ENCODE results near the gene CDH4. TPM values are rescaled to one million over a fixed set of nuclear protein-coding genes. Genes with fewer than 3 reads are reported as not detected.

CDH4 gene
- total RNA-seq, 2 experiments from 2014 or later: 0.06 to 0.08 TPM

DNA sequence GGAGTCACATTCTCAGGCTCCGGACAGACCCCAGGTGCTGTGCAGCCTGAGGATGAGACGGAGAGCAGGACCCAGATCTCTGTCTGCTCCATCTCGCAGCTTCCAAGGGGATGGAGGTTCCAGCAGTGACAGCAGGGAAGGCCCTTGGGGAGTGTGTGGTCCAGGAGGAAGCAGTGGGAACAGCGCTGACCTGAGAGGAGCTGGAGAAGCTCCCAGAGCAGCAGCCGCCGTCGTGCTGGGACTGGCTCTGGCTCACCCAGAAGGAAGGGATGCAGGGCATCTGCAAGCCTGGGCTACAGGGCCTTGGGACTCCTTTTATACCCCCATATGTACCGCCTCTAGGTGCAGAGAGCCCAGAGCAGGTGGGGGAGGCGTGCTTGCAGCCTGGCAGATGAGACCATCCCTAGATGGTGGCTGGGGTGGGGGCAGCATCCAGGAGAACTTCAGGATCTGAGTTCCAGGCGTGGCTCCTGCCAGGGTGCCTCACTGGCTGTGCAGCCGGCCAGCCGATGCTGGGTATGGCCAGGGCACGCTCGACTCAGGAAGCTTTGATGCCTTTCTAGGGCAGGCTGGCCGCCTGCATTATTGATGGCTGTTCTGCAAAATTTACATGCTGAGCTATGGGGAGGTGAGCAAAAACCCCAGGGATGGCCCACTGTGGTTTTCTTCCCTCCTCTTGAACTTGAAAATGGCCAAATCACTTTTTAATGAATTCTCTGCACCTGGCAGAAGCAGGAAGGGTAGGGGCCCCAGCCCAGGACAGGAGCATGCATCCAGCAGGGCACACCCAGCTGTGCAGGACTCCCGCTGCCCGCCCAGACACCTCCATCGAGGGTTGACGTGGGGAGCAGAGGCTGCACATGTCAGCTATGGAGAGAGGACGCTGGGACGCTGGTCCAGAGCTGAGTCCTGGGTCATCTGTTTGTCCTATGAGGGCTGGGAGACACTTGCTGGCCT lies 634.0 kb downstream of the CDH4 start:
- H3K27ac Mint-ChIP-seq: no peak overlapping the region
- DNase-seq: no peak
- H3K9me3 Mint-ChIP-seq: no peaks in the 10 kb centered on the region
- peaks cover 7% of the 10 kb centered on the region for H3K27me3 Mint-ChIP-seq
- no peak overlapping the region for H3K4me3 Mint-ChIP-seq
- H3K4me1 Mint-ChIP-seq: peaks cover 3% of the 10 kb centered on the region
- no peaks in the 10 kb centered on the region for H3K36me3 Mint-ChIP-seq

- H3K27me3 Mint-ChIP-seq: peaks cover 7% of the 10 kb centered on the region
- H3K9me3 Mint-ChIP-seq: no peaks in the 10 kb centered on the region
- H3K4me1 Mint-ChIP-seq: peaks cover 3% of the 10 kb centered on the region
- no peaks in the 10 kb centered on the region for H3K36me3 Mint-ChIP-seq
- no peak overlapping the region for H3K4me3 Mint-ChIP-seq
- H3K27ac Mint-ChIP-seq: no peak overlapping the region
- DNase-seq: peak; percentile 22
These were observed 634.9 kb downstream of the CDH4 start for GRCh38 chr20:61886721-61887595.

DNA sequence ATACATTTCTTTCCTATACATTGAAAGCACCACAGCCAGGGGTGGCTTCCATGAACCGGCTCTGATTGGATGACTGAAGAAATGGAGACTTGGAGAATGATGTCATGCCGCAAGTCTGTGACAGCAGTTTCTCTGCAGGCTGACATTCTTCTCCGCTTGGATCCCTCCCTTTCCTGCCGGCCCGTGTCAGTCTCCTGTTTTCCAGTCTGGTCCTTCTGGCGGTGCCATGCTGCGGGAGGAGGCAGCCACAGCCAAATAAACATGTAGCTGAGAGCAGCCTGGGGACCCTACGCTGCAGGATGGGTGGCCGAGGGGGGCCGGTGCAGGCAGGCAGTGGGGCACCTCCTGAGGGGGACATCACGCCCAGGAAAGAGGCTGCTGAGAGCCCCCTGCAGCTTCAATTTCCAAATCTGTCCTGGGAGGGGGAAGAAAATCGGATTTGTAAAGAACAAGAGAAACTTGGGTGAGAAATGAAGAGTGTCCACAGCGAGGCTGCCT lies 635.6 kb downstream of the CDH4 start:
- Mint-ChIP-seq H3K4me3 (no peak overlapping the region), H3K27me3 (peaks cover 7% of the 10 kb centered on the region), H3K4me1 (peaks cover 3% of the 10 kb centered on the region), H3K27ac (no peak overlapping the region), H3K9me3 (no peaks in the 10 kb centered on the region), H3K36me3 (no peaks in the 10 kb centered on the region)
- DNase-seq: no peak

DNA sequence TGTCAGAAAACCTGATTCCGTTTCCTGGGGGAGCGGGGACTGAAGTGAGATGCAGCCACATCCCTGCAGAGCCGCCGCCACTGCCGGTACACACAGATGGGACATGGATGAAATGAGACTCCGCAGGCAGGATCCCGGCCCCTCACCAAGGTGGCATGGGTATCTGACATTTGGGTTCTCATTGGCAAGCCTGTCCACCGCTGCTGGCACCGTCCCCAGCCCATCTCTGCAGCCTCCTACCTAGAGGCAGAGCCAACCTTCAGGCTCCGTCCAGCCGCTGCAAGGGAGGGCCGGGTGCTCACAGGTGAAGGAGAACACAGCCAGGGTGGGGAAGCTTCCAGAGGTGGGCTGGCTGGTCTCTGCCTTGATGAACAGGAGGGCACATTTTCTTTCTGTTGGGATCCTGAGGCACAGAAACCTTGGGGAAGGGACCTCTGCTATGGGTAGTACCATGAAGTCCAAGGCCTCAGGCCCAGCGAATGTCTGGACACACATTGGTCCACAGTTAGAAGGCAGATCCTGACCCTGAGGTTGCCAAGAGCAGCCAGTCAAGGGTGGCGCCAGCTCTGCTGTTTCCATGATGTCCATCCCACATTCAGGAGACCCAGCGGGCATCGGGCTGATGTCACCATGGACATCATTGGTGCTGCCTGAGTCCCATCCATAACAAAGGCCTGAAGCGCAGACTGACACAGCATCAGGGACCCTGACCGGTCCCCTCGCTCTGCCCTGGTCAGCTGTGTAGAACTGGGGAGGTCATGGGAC lies 636.2 kb downstream of the CDH4 start:
- Mint-ChIP-seq H3K36me3 (no peaks in the 10 kb centered on the region), H3K27ac (no peak overlapping the region), H3K4me3 (no peak overlapping the region), H3K4me1 (peaks cover 2% of the 10 kb centered on the region), H3K9me3 (no peaks in the 10 kb centered on the region), H3K27me3 (peaks cover under 1% of the 10 kb centered on the region)
- no peak for DNase-seq

GRCh38 chr20:61889659-61890058 lies 637.6 kb downstream of the CDH4 start:
- peaks cover 2% of the 10 kb centered on the region for H3K4me1 Mint-ChIP-seq
- H3K27me3 Mint-ChIP-seq: no peaks in the 10 kb centered on the region
- H3K36me3 Mint-ChIP-seq: no peaks in the 10 kb centered on the region
- no peak overlapping the region for H3K4me3 Mint-ChIP-seq
- H3K27ac Mint-ChIP-seq: no peak overlapping the region
- H3K9me3 Mint-ChIP-seq: no peaks in the 10 kb centered on the region
- DNase-seq: no peak

DNA sequence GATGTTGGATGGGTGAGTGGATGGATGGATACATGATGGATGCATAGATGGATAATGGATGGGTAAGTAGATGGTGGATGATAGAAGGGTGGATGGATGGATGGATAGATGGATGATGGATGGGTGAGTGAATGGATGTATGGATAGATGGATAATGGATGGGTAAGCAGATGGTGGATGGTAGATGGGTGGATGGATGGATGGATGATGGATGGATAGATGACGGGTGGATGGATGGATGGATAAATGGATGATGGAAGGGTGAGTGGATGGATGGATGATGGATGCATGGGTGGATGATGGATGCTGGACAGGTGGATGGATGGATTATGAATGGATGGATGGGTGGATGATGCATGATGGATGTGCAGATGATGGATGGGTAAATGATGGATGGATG lies 638.1 kb downstream of the CDH4 start:
- Mint-ChIP-seq H3K9me3 (no peaks in the 10 kb centered on the region), H3K4me1 (peaks cover 2% of the 10 kb centered on the region), H3K27ac (no peak overlapping the region), H3K4me3 (no peak overlapping the region), H3K27me3 (no peaks in the 10 kb centered on the region), H3K36me3 (no peaks in the 10 kb centered on the region)
- no peak for DNase-seq

DNA sequence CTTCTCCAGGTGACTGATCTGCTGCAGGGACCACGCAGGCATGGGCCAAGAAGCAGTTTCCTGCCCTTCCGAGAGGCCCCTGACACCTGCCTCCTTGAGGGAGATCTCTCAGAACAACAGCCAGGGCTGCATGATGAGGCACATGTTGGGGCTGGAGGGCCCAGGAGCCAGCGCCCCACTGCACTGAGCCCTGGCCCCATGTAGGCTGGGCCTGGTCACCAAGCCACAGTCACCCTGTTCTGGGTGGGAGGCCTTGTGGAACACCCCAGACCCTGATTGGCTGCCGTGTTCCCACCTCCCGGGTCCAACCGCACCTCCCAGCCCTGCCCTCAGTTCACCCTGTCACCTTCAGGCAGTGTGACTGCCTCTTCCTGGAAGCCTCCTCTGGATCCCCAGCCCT lies 639.4 kb downstream of the CDH4 start:
- Mint-ChIP-seq H3K9me3 (no peaks in the 10 kb centered on the region), H3K4me3 (no peak overlapping the region), H3K36me3 (no peaks in the 10 kb centered on the region), H3K27ac (no peak overlapping the region), H3K27me3 (no peaks in the 10 kb centered on the region), H3K4me1 (peaks cover 2% of the 10 kb centered on the region)
- DNase-seq: no peak

DNA sequence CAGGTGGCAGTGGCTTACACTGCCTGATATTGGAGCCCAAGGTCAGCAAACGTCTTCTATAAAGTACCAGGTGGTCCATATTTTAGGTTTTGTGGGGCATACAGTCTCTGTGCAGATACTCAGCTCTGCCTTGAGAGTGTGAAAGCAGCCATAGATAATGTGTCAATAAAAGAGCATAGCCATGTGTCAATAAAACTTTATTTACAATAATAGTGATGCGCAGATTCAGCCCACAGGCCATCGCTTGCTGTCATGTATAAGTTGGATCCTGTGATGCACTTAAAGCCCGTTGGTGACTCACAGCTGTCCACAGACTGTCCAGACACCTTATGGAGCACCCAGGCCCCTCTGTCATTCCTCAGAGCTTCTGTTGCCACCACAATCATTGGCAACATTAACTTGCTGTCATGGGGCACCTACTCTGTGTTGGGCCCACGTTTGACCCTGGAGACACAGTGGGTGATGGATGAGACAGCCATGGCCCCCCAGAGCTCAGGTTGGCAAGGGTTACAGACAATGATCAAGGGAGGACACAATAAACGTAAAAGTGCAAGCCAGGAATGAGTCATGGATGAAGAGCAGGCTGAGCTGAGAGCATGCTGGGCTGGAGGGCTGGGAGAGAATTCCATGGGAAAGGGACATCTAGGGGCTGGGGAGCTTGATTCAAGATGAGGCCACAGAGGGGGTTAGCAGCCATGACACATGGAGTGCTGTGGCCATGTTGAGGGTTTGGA lies 640.0 kb downstream of the CDH4 start:
- Mint-ChIP-seq H3K4me1 (peaks cover 1% of the 10 kb centered on the region), H3K9me3 (no peaks in the 10 kb centered on the region), H3K27me3 (no peaks in the 10 kb centered on the region), H3K27ac (no peak overlapping the region), H3K36me3 (no peaks in the 10 kb centered on the region), H3K4me3 (no peak overlapping the region)
- DNase-seq: no peak

DNA sequence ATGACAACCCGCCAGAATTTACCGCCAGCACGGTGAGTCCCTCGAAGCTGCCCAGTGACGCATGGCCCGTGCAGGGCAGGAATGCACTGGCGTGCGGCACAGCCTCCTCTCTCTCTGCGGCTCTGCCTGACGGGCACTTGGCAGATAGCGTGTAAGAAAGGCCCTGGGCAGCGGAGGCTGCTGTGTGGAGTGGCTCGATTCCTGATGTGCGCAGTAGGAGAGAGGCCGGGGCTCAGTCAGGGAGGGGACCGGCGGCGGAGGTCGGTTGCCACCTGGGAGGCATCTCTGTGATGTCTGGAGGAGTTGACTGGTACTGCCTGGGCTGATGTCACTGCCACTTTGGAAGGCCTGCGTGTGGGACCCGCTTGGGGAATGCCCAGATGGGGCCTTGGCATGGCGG lies 643.0 kb downstream of the CDH4 start:
- Mint-ChIP-seq H3K27me3 (no peaks in the 10 kb centered on the region), H3K36me3 (no peaks in the 10 kb centered on the region), H3K9me3 (no peaks in the 10 kb centered on the region), H3K4me3 (no peak overlapping the region), H3K27ac (no peak overlapping the region), H3K4me1 (no peaks in the 10 kb centered on the region)
- DNase-seq: no peak

- H3K36me3 Mint-ChIP-seq: no peaks in the 10 kb centered on the region
- no peaks in the 10 kb centered on the region for H3K27me3 Mint-ChIP-seq
- H3K4me1 Mint-ChIP-seq: no peaks in the 10 kb centered on the region
- no peaks in the 10 kb centered on the region for H3K9me3 Mint-ChIP-seq
- no peak overlapping the region for H3K4me3 Mint-ChIP-seq
- H3K27ac Mint-ChIP-seq: no peak overlapping the region
- no peak for DNase-seq
These were observed 643.6 kb downstream of the CDH4 start for GRCh38 chr20:61895686-61896057.

- DNase-seq: peak; percentile 35
- Mint-ChIP-seq H3K27me3 (no peaks in the 10 kb centered on the region), H3K4me1 (no peaks in the 10 kb centered on the region), H3K36me3 (no peaks in the 10 kb centered on the region), H3K9me3 (no peaks in the 10 kb centered on the region), H3K4me3 (no peak overlapping the region), H3K27ac (no peak overlapping the region)
These were observed 644.2 kb downstream of the CDH4 start for GRCh38 chr20:61896058-61896961.

DNA sequence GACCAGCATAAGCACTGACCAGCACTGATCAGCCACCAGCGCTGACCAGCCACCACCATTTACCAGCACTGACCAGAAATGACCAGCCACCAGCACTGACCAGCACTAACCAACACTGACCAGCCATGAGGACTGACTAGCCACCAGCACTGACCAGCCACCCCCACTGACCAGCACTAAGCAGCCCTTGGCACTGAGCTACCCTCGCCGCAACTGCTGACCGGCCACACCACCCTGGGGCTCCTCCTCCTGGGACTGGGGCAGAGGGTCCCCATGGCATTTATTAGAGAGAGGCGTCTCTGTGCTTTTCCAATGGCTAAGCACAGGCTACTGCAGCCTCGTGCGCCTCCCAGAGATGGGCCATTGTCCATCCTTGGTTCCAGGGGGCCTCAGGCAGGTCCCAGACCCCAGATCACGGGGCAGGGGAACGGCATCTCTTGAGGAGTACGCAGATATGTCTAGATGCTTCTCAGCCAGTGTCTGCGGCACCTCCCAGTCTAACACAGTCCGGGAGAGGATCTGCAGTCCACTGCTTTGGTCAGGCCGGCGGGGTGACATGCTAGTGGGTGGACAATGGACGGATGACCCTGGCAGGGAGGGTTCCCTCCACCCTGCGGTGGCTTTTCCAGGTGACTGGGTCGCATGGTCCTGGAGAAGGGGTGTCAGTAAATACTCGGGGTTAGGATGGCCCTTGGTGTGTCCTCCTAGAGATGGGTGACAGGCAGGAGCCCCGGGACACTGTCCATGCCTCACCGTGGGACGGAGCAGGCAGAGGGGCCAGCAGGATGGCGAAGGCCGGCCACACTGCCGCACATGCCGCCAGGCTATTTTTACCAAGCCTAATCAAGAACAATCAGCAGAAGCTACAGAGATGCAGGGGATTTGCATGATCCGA lies 645.6 kb downstream of the CDH4 start:
- Mint-ChIP-seq H3K4me3 (no peak overlapping the region), H3K4me1 (no peaks in the 10 kb centered on the region), H3K36me3 (no peaks in the 10 kb centered on the region), H3K27me3 (no peaks in the 10 kb centered on the region), H3K27ac (no peak overlapping the region), H3K9me3 (no peaks in the 10 kb centered on the region)
- no peak for DNase-seq

DNA sequence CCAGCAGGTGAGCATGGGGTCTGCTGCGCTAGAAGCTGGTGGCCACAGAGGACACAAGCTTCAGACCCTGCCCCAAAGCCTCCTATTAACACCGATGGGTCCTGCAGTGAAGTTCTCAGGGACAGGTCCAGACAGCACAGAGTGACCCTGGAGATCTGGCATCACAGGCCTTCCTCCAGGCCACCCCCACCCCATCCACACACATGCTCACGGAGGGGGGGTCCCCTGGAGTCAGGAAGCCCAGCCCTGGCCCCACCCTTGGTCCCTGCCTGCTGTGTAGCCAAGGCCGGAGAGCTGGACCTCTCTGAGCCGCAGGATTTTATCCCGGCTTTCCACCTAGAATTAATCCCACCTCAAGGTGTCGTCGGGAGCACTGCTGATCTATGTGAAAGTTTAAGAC lies 646.3 kb downstream of the CDH4 start:
- Mint-ChIP-seq H3K4me3 (no peak overlapping the region), H3K36me3 (no peaks in the 10 kb centered on the region), H3K4me1 (no peaks in the 10 kb centered on the region), H3K27ac (no peak overlapping the region), H3K9me3 (no peaks in the 10 kb centered on the region), H3K27me3 (no peaks in the 10 kb centered on the region)
- no peak for DNase-seq

Data from activated naive CD8-positive, alpha-beta T cell treated with anti-CD3 and anti-CD28 coated beads for 36 hours (primary cell).